Astrocyte of the cerebellum (primary cell): Measurements from ENCODE around the gene LHPP.

Experiments
- DNase-seq: peaks from one replicate; pipeline ENCODE4 v3.0.0-alpha.2; 2011; ENCODE audit warnings: low read depth
- H3K4me3 ChIP-seq: 2 replicates; pipeline ENCODE4 v1.5.1; 2011; ENCODE audit warnings: mild to moderate bottlenecking, low read depth, low read length, moderate library complexity
- in situ Hi-C: cut with HindIII; loops from 2 replicates; pipeline ENCODE4 v1.10.0; 2017; ENCODE audit warnings: low sequenced_read_pairs
- TF ChIP-seq, protein P1 (sequence below): IDR thresholded peaks from 2 replicates; pipeline ENCODE4 v1.5.1; 2012; ENCODE audit warnings: low read length, low read depth, moderate library complexity, mild to moderate bottlenecking; ENCODE audit errors: missing control alignments

The LHPP gene

DNA sequence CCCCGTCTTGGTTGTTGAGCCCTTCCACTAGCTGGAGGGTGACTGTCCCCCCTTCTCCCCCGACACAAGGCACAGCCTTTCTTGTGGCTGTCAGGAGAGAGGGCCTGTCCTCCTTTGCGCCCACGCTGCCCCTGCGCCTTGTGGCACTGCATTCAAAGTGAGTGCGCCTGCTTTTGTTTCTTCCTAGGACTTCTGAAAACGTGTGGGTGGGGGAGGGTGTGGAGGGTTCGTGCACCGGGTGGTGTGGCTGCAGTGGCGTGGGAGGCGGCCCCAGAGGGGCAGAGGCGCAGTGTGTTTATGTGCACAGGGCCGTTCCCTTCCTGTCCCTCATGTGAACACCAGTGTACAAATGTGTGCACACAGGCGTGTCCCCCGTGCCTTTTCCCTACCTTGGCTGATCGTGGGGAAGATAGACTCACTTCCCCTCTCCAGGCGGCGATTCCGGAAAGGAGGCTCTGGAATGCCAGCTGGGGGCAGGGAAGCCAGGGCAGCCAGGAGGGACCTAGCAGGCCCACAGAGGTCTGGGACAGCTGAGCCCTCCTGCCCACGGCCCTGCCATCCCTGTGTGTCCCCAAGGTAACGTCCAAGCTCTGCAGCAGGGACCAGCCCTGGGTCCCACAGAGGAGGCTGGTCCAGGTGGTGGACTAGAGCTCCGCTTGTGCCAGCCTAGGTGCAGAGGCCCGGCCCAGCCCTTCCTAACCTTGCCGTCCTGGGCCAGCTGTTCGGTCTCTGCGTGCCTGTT is 88.8 kb downstream of the LHPP start:
- no peak overlapping the region for H3K4me3 ChIP-seq
- DNase-seq = no peak
- in situ Hi-C loops = no loop called here
- TF ChIP-seq, protein P1, sequence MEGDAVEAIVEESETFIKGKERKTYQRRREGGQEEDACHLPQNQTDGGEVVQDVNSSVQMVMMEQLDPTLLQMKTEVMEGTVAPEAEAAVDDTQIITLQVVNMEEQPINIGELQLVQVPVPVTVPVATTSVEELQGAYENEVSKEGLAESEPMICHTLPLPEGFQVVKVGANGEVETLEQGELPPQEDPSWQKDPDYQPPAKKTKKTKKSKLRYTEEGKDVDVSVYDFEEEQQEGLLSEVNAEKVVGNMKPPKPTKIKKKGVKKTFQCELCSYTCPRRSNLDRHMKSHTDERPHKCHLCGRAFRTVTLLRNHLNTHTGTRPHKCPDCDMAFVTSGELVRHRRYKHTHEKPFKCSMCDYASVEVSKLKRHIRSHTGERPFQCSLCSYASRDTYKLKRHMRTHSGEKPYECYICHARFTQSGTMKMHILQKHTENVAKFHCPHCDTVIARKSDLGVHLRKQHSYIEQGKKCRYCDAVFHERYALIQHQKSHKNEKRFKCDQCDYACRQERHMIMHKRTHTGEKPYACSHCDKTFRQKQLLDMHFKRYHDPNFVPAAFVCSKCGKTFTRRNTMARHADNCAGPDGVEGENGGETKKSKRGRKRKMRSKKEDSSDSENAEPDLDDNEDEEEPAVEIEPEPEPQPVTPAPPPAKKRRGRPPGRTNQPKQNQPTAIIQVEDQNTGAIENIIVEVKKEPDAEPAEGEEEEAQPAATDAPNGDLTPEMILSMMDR = no peak

DNA sequence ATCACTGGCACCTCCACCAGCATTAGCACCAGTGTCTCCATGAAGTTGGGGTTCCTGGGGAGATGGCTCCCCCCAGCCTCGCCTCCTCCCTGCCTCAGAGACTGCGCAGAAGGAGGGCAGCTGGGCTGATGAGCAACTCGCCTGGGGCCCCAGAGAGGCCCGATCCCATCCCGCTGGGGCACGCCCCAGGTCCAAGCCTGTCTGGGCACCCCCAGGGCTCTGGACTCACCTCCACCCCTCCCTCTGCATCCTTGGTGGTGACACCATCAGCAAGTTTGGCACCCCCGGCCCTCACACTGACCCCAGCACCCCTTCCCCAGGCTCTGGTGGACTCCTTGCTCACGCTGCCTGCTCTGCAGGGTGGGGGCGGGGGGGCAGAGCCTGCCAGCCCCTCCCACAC is 89.5 kb downstream of the LHPP start:
- H3K4me3 ChIP-seq = no peak overlapping the region
- TF ChIP-seq, protein P1 = no peak
- in situ Hi-C loops = no loop called here
- DNase-seq = no peak

DNA sequence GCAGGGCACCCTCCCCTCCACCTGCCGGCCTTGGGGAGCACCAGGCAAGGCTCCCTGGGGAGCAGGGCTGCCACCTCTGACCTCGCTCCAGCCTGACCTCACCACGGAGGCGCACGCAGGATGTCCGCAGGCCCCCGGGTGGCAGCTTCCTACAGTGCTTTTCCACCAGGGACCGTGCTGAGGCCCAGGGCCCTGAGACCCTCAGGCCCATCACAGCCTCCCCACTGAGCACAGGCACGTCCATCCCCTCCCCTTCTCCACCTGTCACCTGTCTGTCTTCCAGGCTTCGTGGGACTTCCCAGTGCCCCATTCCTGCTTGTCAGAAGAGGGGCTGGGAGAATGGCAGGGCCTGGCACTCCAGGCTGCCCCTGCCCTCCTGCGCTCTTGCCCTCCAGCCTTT is 90.1 kb downstream of the LHPP start:
- no peak for DNase-seq
- TF ChIP-seq, protein P1 = no peak
- H3K4me3 ChIP-seq = no peak overlapping the region
- in situ Hi-C loops = no loop called here

- in situ Hi-C loops = no loop called here
- TF ChIP-seq, protein P1 = no peak
- no peak overlapping the region for H3K4me3 ChIP-seq
- DNase-seq = no peak
Observed at GRCh38 chr10:124552691-124553276, 91.2 kb downstream of the LHPP start.

- no peak for DNase-seq
- in situ Hi-C loops = no loop called here
- TF ChIP-seq, protein P1 = no peak
- no peak overlapping the region for H3K4me3 ChIP-seq
Observed at GRCh38 chr10:124554085-124554858, 92.6 kb downstream of the LHPP start.

DNA sequence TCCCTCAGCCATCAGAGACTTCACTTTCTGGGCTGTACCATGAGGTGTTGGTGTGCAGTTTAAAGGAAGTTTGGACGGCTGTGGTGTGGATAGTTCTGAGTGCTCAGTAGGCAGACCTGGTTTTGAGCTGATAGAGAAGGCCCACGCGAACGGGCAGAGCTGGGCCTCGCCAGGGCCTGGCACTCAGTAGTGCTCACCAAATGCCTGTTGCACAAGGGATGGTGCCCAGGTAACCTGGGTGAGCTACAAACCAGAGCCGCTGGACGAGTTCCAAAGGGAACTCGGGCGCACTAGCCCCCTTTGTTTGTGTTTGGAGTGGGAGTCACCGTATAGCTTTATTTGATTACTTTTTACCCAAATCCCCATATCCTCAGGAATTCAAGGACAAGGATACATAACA is 95.5 kb downstream of the LHPP start:
- in situ Hi-C loops = no loop called here
- TF ChIP-seq, protein P1 = no peak
- no peak for DNase-seq
- H3K4me3 ChIP-seq = no peak overlapping the region
